OCI-LY7 (cell line): ENCODE results near the gene GET3. TPM values are rescaled to one million over a fixed set of nuclear protein-coding genes. Genes with fewer than 3 reads are reported as not detected.

Experiments
- BruUV-seq: library from RNA; stranded (reverse); fragments of 400-500 nt; replicated peaks from 2 replicates; lab custom pipeline; 2021; lab: Mats Ljungman, UMichigan
- CTCF ChIA-PET: fragments of 300-600 bp; sonication (Branson Sonifier 250); formaldehyde crosslinking; loops from one replicate; lab custom pipeline; 2022; ENCODE audit warnings: antibody characterized with exemption; ENCODE audit not compliant: unreplicated experiment; lab: Charles Lee
- POLR2A ChIA-PET: fragments of 300-600 bp; sonication (Branson Sonifier 250); formaldehyde crosslinking; loops from one replicate; lab custom pipeline; 2022; ENCODE audit warnings: antibody characterized with exemption; lab: Charles Lee
- DNase-seq: peaks from one replicate; pipeline ENCODE4 v3.0.0-alpha.2; 2015; ENCODE audit warnings: low spot score
- H2AFZ ChIP-seq: fragments of 200-600 bp; sonication (generic), shearing (Covaris generic); 2 replicates; pipeline ENCODE4 v1.6.1; 2014; ENCODE audit warnings: mild to moderate bottlenecking, antibody characterized with exemption, low read length, moderate library complexity
- H3K27ac ChIP-seq: fragments of 200-600 bp; sonication (generic); 2 replicates; pipeline ENCODE4 v1.5.1; 2014; ENCODE audit warnings: mixed run types, low read depth, mild to moderate bottlenecking, moderate library complexity, low read length, inconsistent platforms; ENCODE audit not compliant: poor library complexity, severe bottlenecking
- H3K36me3 ChIP-seq: fragments of 200-600 bp; sonication (generic); 2 replicates; pipeline ENCODE4 v1.6.1; 2014; ENCODE audit warnings: mild to moderate bottlenecking, antibody characterized with exemption, low read length, moderate library complexity, mixed read lengths; ENCODE audit not compliant: insufficient read depth
- H3K4me1 ChIP-seq: fragments of 200-600 bp; sonication (generic); 2 replicates; pipeline ENCODE4 v1.5.1; 2014; ENCODE audit warnings: mild to moderate bottlenecking, low read length; ENCODE audit not compliant: insufficient read depth, poor library complexity, severe bottlenecking
- H3K4me2 ChIP-seq: fragments of 200-600 bp; sonication (generic); 2 replicates; pipeline ENCODE4 v1.6.1; 2014; ENCODE audit warnings: mild to moderate bottlenecking, low read length
- H3K4me3 ChIP-seq: fragments of 200-600 bp; sonication (generic); 2 replicates; pipeline ENCODE4 v1.5.1; 2014; ENCODE audit warnings: mild to moderate bottlenecking, low read depth, low read length; ENCODE audit not compliant: poor library complexity, severe bottlenecking
- H3K79me2 ChIP-seq: fragments of 200-600 bp; sonication (generic); 2 replicates; pipeline ENCODE4 v1.6.1; 2016; ENCODE audit warnings: low read depth, mild to moderate bottlenecking, low read length, moderate library complexity, mixed read lengths; ENCODE audit not compliant: insufficient read depth
- H3K9me2 ChIP-seq: fragments of 200-600 bp; sonication (generic); 2 replicates; pipeline ENCODE4 v1.6.1; 2016; ENCODE audit warnings: mild to moderate bottlenecking, low read length, mixed read lengths; ENCODE audit not compliant: insufficient read depth
- H3K9me3 ChIP-seq: fragments of 200-600 bp; sonication (generic); 2 replicates; pipeline ENCODE4 v1.6.1; 2014; ENCODE audit warnings: mild to moderate bottlenecking, mixed run types, low read length, mixed read lengths
- H4K20me1 ChIP-seq: fragments of 200-600 bp; sonication (generic); 2 replicates; pipeline ENCODE4 v1.6.1; 2014; ENCODE audit warnings: mild to moderate bottlenecking, antibody characterized with exemption, low read length, moderate library complexity, mixed read lengths; ENCODE audit not compliant: insufficient read depth
- EZH2phosphoT487 ChIP-seq: fragments of 200-600 bp; sonication (generic); IDR thresholded peaks from 2 replicates; pipeline ENCODE4 v1.6.1; 2018; ENCODE audit warnings: low read depth, borderline replicate concordance, mild to moderate bottlenecking, mixed run types, antibody characterized with exemption, low read length, moderate library complexity, mixed read lengths
- intact Hi-C: fragments of 100-400 bp; cut with micrococcal nuclease; formaldehyde crosslinking; loops from one replicate; pipeline ENCODE4 v1.10.0; 2022; ENCODE audit not compliant: unreplicated experiment
- total RNA-seq, 2 experiments: library from RNA; depleted of rRNA in 1 of 2; stranded (reverse); fragments of >200 nt in 1 of 2; shearing (Covaris generic) in 1 of 2; gene quantifications; 2 replicates each; pipeline ENCODE4 v1.2.3, GENCODE V29; 2014 to 2022
- TF ChIP-seq, protein P1 (sequence below): fragments of 200-600 bp; sonication (generic); conservative IDR thresholded peaks from 2 replicates; pipeline ENCODE4 v1.5.1; 2014; ENCODE audit warnings: mild to moderate bottlenecking, antibody characterized with exemption, low read length, moderate library complexity, mixed read lengths

Gene GET3
- total RNA-seq, 2 experiments from 2014 or later, result 34.3 to 40.5 TPM

DNA sequence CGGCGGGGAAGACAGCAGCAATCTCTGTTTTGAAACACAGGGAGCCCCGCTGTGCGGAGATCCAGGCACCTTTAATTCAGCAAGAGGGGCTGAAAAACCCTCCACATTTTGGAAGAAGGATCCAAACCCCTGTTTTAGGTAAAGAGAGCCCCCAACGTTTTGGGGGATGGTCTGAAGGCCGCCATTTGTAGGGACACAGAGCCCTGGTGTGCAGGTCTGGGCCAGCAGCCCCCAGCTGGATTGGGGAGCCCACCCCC lies 41.5 kb downstream of the GET3 start:
- H2AFZ ChIP-seq, result peak overlapping the region; percentile 81; the same call in 1 of the 2 replicates
- H3K36me3 ChIP-seq, result no peaks in the 10 kb centered on the region
- peak overlapping the region; percentile 56 for H3K27ac ChIP-seq
- H3K9me2 ChIP-seq, result no peaks in the 10 kb centered on the region
- H3K4me2 ChIP-seq, result peak overlapping the region; percentile 96
- no peaks in the 10 kb centered on the region for H3K79me2 ChIP-seq
- no peaks in the 10 kb centered on the region for H4K20me1 ChIP-seq
- CTCF ChIA-PET, result interaction anchor here (1.1 to 2.8 kb wide), 2 partner anchors 14 to 17 kb away, joined by 5 to 20 read pairs; partner anchors contain the start of gene JUNB
- H3K4me3 ChIP-seq, result peak overlapping the region; percentile 69
- intact Hi-C loops, result no loop called here
- POLR2A ChIA-PET, result interaction anchor here (0.6 kb wide), 1 partner anchor 97 kb away, joined by 3 read pairs; the partner anchor contains the start of gene DHPS
- peaks cover 54% of the 10 kb centered on the region for H3K4me1 ChIP-seq
- H3K9me3 ChIP-seq, result no peaks in the 10 kb centered on the region
- no peak for DNase-seq
- no TSS peak for BruUV-seq
- TF ChIP-seq EZH2phosphoT487, result no peak
- TF ChIP-seq, protein P1, sequence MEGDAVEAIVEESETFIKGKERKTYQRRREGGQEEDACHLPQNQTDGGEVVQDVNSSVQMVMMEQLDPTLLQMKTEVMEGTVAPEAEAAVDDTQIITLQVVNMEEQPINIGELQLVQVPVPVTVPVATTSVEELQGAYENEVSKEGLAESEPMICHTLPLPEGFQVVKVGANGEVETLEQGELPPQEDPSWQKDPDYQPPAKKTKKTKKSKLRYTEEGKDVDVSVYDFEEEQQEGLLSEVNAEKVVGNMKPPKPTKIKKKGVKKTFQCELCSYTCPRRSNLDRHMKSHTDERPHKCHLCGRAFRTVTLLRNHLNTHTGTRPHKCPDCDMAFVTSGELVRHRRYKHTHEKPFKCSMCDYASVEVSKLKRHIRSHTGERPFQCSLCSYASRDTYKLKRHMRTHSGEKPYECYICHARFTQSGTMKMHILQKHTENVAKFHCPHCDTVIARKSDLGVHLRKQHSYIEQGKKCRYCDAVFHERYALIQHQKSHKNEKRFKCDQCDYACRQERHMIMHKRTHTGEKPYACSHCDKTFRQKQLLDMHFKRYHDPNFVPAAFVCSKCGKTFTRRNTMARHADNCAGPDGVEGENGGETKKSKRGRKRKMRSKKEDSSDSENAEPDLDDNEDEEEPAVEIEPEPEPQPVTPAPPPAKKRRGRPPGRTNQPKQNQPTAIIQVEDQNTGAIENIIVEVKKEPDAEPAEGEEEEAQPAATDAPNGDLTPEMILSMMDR, result no peak

DNA sequence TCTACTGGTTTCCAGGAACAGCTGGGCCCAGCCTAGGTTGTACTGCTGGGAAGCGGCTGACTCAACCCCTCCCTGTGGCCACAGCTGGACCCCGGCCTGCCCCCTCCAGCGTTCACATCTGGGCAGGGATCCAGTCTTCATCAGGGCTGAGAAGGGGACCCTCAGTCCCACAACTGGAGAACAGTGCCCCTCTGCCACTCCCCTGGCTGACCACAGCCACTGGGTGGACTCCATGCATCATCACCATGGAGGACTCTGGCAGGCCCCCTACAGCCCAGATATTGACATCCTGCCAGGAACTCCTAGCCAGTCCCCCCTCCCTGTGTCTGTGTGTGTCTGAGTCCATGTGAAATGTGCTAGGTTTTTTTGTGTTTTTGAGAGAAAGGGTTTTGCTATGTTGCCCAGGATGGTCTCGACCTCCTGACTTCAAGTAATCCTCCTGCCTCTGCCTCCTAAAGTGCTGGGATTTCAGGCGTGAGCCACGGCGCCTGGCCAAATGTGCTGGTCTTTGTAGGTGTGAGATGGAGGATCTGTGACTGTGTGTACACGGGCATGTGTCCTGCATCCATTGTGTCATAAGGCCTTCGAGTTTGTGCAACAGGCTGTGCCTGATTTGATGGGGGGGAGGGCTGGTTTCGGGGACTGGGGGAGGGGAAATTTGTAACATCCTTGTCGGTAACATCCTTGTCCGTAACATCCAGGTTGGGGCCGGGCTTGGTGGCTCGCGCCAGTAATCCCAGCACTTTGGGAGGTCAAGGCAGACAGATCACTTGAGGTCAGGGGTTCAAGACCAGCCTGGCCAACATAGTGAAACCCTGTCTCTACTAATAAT lies 42.1 kb downstream of the GET3 start:
- no peaks in the 10 kb centered on the region for H3K79me2 ChIP-seq
- H2AFZ ChIP-seq, result peak overlapping the region; percentile 81; the same call in 1 of the 2 replicates
- TF ChIP-seq, protein P1, result peak; percentile 42
- TF ChIP-seq EZH2phosphoT487, result no peak
- peak; percentile 23 for DNase-seq
- POLR2A ChIA-PET, result interaction anchor here (0.6 kb wide), 1 partner anchor 98 kb away, joined by 3 read pairs; the partner anchor contains the start of gene DHPS
- no peaks in the 10 kb centered on the region for H4K20me1 ChIP-seq
- intact Hi-C loops, result no loop called here
- peaks cover 59% of the 10 kb centered on the region for H3K4me1 ChIP-seq
- CTCF ChIA-PET, result interaction anchor here (2.8 kb wide), 1 partner anchor 13 kb away, joined by 20 read pairs; the partner anchor contains the start of gene JUNB
- H3K9me3 ChIP-seq, result no peaks in the 10 kb centered on the region
- no TSS peak for BruUV-seq
- no peaks in the 10 kb centered on the region for H3K36me3 ChIP-seq
- peak overlapping the region; percentile 69 for H3K4me3 ChIP-seq
- H3K4me2 ChIP-seq, result peak overlapping the region; percentile 96
- H3K27ac ChIP-seq, result peak overlapping the region; percentile 56
- no peaks in the 10 kb centered on the region for H3K9me2 ChIP-seq

DNA sequence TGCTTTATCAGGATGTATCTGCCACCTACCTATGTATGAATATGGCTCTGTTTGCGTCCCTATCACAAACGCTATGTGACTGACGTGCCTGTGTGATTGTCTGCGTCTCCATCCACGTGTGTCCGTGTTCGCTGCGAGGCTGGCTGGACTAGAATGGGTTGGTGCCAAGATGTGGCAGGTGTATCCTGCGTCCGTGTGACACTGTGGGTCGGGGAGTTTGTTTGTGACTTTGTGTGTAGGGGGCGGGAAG lies 44.8 kb downstream of the GET3 start:
- Histone ChIP-seq H3K79me2 (no peaks in the 10 kb centered on the region), H3K27ac (peak overlapping the region; percentile 22), H4K20me1 (no peaks in the 10 kb centered on the region), H3K4me1 (peaks cover 78% of the 10 kb centered on the region), H3K9me2 (no peaks in the 10 kb centered on the region), H3K4me2 (peak overlapping the region; percentile 67), H3K9me3 (no peaks in the 10 kb centered on the region), H3K4me3 (peak overlapping the region; percentile 62), H3K36me3 (no peaks in the 10 kb centered on the region), H2AFZ (peak overlapping the region; percentile 63)
- no TSS peak for BruUV-seq
- TF ChIP-seq EZH2phosphoT487, result no peak
- TF ChIP-seq, protein P1, result no peak
- CTCF ChIA-PET, result no interaction called here
- POLR2A ChIA-PET, result interaction anchor here (0.7 to 1.0 kb wide), 3 partner anchors 9 to 106 kb away, joined by 3 to 5 read pairs (median 3); partner anchors contain the start of gene JUNB
- no peak for DNase-seq
- intact Hi-C loops, result no loop called here
